ENCODE measurements around the gene STOML3. TPM values are rescaled to one million over a fixed set of nuclear protein-coding genes. Genes with fewer than 3 reads are reported as not detected.

The STOML3 gene
- not detected in 2 replicates for total RNA-seq

GRCh38 chr13:38990693-38991092 is at the start of gene STOML3:
TSS of gene STOML3 (minus strand) at chr13:38990831. CDS start at chr13:38990721, 110 bp downstream.

GRCh38 chr13:39037880-39038568 is 47.4 kb upstream of the STOML3 start, which contains the start of the genes NHLRC3 and PROSER1:
TSS of gene NHLRC3 (plus strand) at chr13:39038456. CDS start at chr13:39038640, 184 bp downstream.
TSS of gene PROSER1 (minus strand) at chr13:39038089. CDS start at chr13:39037242, 847 bp downstream.

Other genes starting within 250 kb of the STOML3 start
- gene PROSER1, start 47.3 kb upstream of the STOML3 start, total RNA-seq: 4.5 and 8.1 TPM in 2 replicates
- 2.6 and 5.4 TPM in 2 replicates for gene NHLRC3, start 47.6 kb upstream of the STOML3 start, total RNA-seq

Measured in cardiac atrium fibroblast (primary cell).